Anterior cingulate cortex (tissue), 58 donors: ENCODE measurements around the gene CBLN3.
"Not testable (repeated sequence)": the region's sequence is repeated elsewhere in the genome, so short reads cannot be mapped to it uniquely, and the experiment has no call there.

ENCODE experiments used
- DNase-seq, 58 donors: peaks; one replicate each; lab custom pipeline; 2025; lab: John Stamatoyannopoulos, UW

CBLN3 gene

DNA sequence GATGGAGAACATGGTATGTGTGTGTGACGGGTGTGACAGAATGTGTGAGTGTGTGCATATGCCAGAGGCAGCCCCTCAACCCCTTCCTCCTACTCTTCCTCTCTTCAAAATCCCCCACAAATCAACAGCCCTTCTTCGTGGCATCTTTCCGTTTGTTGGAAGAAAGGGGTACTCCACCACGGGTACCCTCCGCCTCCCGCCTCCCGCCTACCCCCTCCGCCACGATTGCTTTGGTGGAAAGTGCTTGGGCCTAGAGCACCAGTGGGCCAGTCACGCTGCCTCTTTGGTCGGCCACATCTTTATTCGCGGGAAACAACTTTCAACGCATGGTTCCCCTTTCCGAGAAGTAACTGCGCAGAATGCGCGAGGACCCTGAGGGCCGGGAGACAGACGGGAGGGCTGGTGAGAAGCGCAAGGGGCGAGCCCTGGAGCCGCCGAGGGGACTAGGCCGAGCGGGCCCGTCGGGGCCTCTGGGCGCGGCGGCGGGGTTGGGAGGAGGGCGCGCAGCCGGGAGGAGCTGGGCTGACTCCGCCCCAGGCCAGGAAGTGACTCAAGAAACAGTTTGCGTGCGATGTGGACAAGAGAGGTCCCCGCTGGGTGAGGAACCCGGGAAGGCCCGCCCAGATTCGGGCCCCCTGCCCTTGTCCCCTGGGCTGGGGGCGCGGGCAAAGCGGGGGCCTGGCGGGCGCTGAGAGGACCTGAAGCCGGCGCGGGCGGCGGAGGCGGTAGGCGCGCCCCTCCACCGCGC is at the start of gene CBLN3, which contains the start of gene KHNYN:
Gene CBLN3, minus strand, starts transcription at position 274 of the 748 bp plus-strand sequence. CDS start 614 bp downstream, outside the sequence.
Gene KHNYN, plus strand, starts transcription at position 560 of the 748 bp plus-strand sequence. CDS start 777 bp downstream, outside the sequence.
- DNase-seq = peak in 54 of 58 donors; percentile 21 to 88 (median 70)

DNA sequence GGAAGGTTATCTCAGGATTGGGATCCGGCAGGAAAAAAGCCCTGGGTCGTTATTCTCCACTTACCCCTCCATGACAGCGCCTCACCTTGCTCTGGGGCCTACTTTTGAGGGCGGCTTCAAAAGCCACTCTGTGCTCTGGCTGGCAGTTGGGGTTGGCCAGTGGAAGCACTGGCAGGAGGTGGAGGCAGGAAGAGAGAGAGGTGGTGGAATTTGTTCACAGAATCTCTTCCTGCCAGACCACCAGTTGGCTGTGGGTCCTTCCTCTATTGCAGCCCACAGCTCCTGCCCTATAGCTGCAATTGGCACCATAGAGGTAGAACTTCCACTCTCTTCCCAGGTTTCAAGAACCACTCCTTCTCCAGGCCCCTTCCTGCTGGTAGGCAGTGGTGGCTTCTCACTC is 45.8 kb upstream of the CBLN3 start:
- DNase-seq = no peak

DNA sequence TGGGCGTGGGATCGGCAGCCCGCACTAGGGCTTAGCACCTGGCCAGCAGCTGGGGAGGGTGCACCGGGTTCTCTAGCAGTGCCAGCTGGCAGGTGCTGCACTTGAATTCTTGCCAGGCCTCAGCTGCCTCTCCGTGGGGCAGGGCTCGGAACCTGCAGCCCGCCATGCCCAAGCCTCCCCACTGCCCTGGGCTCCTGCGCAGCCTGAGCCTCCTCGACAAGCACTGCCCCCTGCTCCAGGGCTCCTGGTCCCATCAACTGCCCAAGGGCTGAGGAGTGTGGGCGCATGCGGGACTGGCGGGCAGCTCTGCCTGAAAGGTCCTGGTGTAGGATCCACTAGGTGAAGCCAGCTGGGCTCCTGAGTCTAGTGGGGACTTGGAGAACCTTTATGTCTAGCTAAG is 43.7 kb upstream of the CBLN3 start:
- DNase-seq = no peak

DNA sequence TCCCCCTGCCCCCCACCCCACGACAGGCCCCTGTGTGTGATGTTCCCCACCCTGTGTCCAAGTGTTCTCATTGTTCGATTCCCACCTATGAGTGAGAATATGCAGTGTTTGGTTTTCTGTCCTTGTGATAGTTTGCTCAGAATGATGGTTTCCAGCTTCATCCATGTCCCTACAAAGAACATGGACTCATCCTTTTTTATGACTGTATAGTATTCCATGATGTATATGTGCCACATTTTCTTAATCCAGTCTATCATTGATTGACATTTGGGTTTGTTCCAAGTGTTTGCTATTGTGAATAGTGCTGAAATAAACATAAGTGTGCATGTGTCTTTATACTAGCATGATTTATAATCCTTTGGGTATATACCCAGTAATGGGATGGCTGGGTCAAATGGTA is 41.0 kb upstream of the CBLN3 start:
- DNase-seq = not testable (repeated sequence)

DNA sequence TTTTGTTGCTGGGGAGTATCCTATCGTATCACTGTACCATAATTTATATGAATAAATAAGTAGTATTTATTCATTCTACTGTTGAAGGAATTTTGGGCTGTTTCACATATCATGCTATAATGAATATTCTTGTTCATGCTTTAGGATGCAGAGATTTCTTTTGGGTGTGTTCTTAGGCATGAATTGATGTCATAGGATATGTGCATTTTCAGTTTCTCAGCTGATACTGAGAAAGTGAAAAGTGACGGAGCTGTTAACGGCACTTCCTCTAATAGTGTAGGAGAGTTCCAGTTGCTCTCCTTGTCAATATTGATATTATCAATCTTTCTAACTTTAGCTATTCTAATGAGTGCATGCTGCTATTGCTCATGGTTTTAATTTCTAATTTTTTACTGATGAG is 36.3 kb upstream of the CBLN3 start:
- no peak for DNase-seq

DNA sequence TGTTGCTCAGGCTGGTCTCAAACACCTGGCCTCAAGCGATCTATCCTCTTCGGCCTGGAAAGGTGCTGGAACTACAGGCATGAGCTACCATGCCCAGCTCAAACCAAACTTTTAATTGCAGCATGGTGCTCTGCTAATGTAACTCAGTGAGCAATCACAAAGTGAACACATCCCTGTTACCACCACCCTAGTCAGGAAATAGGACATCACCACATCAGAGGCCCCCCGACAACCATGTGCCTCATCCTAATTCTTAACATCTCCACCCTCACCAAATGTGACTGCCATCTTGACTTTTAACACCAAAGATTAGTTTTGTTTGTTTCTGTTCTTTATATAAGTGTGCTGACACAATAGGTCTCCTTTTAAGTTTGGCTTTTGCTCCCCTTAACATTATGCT is 35.9 kb upstream of the CBLN3 start:
- no peak for DNase-seq

DNA sequence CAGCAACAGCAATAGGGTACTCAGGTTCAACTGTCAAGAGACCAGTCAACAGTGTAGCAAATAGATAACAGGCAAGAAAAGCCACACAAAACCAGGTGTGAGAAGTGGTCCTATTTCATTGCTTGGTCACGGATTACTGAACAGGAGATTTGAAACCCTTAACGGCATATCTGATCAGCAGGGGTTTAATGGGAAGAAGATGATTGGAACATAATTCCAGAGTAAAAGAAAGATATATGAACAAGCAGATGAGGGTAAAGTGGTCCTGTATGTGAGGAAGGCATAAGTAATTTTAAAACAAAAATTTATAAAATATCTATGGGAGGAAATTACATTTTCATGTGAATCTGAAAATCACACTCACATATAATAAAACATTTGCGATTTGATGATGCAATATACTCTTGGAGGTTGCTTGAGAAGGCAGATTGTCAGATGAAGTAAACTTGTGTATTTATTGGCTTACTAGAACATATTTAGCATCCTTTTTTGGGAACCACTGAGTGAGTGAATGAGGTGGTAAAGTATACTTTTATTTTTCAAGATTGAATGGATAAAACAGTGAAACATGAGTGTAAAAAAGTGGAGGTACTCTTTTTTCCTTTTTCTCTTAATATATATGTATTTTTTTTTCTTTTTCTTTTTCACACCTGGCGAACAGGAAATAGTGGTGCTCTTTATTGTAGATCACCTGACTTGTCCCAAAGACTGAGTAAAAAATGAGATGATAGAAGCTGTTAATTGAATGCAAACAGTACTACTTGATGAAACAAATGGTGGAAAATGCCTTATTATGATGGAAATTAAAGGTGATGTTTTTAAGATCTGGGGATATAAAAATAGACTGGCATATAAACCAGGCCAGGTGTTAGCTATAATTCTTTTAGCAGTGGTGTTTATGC is 34.7 kb upstream of the CBLN3 start:
- no peak for DNase-seq

DNA sequence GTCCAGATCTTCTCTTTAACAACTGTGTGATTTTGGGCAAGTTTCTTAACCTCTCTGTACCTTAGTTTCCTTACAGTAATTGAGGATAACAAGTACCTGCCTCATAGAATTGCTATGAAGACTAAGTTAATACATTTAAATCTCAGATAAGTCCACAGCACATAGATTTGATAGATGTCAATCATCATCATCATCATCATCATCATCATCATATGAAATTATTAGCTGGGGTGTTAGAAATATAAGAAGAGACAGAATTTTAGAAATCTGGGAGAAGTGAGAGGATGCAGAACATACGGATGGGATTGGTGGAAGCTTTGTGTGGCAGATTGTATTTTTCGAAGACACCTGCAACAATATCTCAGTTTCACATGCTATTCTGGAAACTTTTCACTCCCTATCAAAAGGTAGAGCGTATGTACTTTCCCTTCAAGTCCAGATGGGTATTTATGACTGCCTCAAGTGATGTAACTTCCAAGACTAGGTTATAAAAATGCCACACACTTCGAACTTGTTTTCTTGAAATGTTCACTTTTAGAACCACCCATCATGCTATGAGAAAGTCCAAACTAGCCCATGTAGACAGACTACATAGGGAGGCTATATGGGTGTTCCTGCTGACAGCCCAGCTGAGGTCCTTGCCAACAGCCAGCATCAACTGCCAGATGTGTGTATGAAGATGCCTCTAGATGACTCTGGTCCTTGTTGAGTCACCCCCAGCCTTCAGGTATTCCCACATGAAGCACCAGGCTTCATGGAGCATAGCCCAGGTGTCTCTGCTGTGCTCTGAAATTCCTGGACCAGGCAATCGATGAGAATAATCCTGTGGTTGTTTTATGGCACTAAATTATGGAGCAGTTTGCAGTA is 33.8 kb upstream of the CBLN3 start:
- no peak for DNase-seq

DNA sequence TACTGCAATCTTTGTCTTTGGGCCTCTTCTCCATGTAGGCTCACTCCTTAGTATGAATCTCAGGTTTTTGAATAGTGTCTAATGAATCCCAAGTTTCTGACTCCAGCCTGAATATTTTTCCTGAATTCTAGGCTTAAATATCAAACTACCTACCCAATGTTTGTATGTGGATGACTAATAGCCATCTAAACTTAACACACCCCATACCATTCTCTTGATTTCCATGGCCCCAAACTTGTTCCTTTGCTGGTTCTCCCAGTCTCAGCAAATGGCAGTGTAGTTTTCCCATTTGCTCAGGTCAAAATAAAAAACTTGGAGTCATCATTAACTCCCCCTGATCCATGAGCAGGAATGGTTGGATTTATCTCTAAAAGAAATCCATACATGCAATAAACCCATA is 31.9 kb upstream of the CBLN3 start:
- no peak for DNase-seq

DNA sequence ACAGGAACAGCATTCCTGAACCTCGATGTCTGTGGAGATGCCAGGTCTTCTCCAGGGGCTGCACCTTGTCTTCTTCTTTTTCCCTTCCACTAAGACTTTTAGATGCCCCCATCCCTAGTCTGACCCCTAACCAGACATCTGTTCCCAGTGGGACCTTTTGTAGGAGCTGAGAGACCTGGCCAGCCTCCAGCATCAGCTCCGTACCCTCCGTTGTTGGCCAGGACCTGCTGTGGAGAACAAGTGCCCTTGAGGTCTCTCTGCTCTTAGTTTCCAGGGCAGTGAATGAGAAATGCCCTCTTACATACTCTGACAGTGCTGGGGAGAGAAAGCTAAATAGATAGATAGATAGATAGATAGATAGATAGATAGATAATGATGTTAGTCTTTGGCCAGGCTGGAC is 29.9 kb upstream of the CBLN3 start:
- no peak for DNase-seq

DNA sequence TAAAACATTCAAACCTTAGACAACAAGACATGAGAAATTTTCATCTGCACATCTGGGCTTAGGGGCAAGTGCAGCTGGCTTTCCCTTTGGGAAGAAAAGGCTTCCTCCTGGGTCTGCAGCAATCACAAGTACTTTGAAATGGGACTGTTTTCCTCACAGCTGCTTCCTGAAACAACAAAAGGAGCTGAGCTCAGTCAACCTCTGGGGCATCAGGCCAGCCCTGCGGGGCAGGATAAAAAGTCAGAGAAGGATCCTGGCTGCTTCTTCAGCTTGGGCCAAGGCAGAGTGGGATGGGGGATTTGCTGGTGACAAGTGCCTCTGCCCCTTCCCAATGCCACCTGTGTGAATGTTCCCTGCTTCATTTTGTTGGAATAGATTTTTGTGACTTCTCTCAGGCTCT is 29.3 kb upstream of the CBLN3 start:
- no peak for DNase-seq

DNA sequence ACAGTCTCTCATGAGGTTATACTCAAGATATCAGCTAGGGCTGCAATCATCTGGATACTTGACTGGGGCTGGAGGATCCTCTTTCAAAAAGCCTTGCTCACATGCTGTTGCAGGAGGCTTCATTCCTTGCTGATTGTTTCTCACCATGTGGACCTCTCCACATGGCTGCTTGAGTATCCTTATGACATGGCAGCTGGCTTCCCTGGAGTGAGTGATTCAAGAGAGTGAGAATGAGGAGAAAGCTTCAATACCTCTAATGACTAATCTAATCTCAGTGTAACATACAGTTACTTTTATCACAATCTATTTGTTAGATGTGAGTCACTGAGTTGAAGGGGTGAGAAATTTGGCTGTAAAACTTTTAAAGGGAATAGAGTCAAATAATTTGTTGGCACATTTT is 27.5 kb upstream of the CBLN3 start:
- DNase-seq = no peak

DNA sequence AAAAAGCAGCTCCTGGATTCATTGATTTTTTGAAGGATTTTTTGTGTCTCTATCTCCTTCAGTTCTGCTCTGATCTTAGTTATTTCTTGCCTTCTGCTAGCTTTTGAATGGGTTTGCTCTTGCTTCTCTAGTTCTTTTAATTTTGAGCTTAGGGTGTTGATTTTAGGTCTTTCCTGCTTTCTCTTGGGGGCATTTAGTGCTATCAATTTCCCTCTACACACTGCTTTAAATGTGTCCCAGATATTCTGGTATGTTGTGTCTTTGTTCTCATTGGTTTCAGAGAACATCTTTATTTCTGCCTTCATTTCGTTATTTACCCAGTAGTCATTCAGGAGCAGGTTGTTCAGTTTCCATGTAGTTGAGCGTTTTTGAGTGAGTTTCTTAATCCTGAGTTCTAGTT is 21.4 kb upstream of the CBLN3 start:
- DNase-seq = not testable (repeated sequence)

DNA sequence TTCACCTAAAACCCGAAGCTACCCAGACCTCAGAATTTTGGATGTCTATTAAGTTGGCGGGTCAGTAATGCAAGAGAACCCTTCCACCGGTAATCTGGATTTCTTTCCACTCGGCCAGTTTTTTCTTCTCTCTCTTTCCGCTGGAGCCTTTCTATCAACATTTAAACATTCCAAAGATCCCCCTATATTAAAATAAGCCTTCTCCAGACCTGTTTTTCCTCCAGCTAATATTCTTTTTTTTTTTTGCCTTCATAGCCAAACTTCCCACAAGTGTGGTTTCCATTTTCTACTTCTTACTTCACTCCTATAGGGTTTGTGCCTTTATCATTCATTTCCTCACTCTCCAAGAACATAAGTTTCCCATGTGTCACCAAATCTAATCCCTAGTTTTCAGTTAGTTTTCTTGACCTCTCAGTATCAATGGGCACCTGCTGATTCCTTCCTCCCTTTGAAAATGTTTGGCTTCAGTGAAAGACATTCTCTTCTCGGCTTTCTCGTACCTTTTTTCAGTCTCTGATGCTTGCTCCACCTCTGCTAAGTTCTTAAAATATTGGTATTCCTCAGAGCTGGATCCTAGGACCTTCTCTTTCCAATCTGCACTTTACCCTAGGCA is 13.7 kb upstream of the CBLN3 start:
- DNase-seq = no peak

DNA sequence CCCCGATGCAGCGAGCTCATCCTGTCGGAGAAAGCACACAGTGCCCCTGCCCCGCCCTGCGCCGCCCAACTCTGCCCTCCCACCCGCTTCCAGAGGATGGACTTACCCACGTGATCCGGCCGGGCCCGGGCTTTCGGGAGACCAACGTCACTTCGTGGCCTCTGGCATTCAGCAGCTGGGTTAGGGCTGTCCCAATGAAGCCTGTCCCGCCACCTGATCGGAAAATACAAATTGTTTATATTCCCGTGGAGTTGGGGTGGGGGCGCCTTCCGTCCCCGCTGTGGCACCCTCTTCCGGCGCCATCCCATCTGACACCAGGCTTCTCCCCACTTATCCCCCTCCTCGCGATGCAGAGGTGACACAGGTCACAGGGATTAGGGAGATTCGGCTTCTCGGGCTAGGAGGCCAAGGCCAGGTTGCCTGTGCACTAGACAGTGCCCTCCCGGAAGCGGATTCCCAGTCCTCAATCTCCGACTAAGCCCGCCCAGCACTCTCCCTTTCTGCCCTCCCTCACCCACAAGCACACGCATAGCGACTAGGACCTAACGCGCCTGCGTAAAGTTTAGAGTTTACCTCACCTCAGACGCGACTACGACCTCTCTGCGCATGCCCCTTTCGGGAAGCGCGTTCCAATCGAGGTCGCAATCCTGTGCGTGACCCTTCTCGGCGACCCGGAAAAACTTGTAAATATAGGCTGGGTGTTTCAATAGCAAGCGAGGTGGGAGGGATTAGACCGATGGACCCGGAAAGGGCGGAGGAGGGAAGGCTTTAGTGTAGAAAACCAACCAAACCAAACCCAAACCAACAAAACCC is 13.0 kb upstream of the CBLN3 start, which contains the start of gene SDR39U1:
Gene SDR39U1, minus strand, starts transcription at position 537 of the 813 bp plus-strand sequence. Its CDS starts 7 bp downstream, at position 530.
- DNase-seq = peak; percentile 70 to 99 (median 96)

DNA sequence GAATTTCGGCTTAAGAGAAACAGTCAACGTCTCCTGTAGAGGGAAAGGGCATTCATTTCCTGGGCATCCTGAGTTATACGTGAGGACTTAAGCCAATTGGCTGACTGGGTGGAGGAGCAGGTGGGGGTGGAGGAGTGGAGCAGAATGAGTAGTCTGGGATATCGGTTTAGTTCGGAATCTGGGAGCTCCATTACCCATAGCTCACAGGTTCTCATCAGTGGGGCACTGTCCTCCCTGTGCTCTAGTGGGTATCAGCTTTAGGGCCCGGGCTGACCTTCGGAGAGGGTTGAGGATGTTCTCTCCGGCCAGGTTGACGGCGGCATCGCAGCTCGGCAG is 12.4 kb upstream of the CBLN3 start:
- no peak for DNase-seq

DNA sequence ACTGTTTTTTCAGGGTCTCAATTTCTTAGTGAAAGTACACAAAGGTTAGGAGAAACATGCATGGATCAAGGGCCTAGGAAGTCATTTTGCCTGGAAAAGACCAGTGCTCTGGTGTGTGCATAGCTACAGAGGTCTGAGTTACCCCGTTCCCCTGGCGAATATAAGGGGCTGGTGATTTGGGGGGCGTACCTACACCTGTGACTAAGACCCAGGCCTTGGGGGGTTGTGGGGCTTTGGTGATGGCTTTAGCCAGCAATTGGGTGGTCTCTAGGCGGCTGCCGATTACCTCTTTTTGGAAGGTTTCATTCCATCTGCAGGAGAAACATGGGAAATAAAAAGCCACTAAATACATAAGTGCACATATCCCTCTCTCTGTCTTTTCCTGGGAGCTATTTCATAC is 12.0 kb upstream of the CBLN3 start:
- DNase-seq = no peak

DNA sequence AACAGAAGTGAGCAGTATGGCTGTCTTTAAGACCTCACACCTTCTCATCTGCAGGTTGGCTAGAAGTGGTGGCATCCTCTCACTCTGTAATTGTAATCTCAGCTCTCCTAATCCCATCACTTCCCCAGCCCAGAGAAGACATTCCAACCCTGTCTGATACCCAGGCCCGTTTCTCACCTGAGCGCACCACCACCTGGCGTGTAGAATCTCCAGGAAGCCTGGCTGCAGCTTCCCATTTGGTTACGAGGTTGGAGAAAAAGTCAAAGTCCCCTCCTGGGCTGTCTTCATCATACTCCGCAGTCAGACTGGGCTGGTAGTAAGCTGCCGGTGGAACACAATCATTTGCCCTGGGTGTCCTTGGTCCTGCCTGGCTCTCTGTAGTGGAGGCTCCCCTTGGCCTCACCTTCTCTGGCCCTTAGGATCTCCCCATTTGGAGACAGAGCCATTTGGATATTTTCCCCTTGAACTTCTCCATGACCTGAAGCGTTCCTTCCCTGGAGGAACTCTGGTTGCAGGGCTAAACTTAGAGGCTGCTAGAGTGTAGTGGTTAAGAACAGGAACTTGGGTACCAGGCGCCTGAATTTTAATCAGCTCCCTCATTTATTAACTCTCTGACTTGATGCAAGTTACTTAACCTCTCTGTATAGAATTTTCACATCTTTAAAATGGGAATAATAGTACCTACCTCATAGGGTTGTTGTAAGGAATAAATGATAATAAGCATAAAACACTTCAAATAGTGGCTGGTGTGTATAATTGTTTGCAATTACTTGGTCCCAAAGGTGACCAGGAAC is 11.3 kb upstream of the CBLN3 start:
- DNase-seq = no peak
